Measurements from ENCODE around the gene CEP170B.

DNA sequence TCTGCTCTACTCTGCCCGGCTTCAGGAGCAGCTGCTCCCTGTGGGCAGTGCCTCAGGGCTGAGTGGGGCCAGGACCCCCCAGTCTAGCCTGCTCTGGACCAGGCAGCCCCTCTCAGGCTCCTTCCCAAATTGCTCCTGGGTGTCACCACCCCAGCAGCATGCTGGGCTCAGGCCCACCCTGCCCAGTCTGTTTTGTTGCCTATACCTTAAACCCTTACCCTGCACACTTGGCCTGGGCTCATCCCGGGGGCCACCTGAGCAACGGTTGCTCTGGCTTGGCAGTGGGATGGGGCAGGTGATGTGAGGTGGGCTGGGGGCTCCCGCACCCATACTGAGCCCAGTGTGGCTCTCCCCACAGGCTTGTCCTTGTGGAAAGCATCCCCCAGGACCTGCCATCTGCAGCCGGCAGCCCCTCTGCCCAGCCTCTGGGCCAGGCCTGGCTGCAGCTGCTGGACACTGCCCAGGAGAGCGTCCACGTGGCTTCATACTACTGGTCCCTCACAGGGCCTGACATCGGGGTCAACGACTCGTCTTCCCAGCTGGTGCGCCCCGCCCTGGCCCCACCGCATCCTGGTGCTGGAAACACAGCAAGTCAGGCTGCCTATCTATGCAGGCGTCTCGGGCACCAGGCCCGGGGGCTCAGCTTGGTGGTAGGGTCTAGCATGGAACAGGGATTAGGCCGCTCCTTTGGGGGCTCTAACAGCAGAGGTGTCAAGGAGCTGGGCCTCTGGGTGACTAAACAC, 63.5 kb downstream of the CEP170B start:
- TF ChIP-seq POLR2A (IDR thresholded peaks at IDR 0.05), result no peak
- TF ChIP-seq, protein P1, sequence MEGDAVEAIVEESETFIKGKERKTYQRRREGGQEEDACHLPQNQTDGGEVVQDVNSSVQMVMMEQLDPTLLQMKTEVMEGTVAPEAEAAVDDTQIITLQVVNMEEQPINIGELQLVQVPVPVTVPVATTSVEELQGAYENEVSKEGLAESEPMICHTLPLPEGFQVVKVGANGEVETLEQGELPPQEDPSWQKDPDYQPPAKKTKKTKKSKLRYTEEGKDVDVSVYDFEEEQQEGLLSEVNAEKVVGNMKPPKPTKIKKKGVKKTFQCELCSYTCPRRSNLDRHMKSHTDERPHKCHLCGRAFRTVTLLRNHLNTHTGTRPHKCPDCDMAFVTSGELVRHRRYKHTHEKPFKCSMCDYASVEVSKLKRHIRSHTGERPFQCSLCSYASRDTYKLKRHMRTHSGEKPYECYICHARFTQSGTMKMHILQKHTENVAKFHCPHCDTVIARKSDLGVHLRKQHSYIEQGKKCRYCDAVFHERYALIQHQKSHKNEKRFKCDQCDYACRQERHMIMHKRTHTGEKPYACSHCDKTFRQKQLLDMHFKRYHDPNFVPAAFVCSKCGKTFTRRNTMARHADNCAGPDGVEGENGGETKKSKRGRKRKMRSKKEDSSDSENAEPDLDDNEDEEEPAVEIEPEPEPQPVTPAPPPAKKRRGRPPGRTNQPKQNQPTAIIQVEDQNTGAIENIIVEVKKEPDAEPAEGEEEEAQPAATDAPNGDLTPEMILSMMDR (IDR thresholded peaks at IDR 0.05), result no peak

Data from uterus (tissue), 2 donors.